WERI-Rb-1 (cell line): ENCODE results near the gene SECISBP2.

Experiments used
- DNase-seq: peaks from one replicate; pipeline ENCODE4 v3.0.0-alpha.2; 2020
- H3K27ac ChIP-seq: fragments of 250-450 bp; sonication (Bioruptor Pico); 2 replicates; pipeline ENCODE4 v1.5.1; 2020; ENCODE audit warnings: mild to moderate bottlenecking, moderate library complexity
- H3K27me3 ChIP-seq: fragments of 250-450 bp; sonication (Bioruptor Pico); 2 replicates; pipeline ENCODE4 v1.5.1; 2021; ENCODE audit warnings: mild to moderate bottlenecking, low read depth, moderate library complexity; ENCODE audit not compliant: insufficient read depth, severe bottlenecking
- H3K36me3 ChIP-seq: fragments of 250-450 bp; sonication (Bioruptor Pico); 2 replicates; pipeline ENCODE4 v1.5.1; 2020; ENCODE audit warnings: mild to moderate bottlenecking, moderate library complexity
- H3K4me3 ChIP-seq: 2 replicates; pipeline ENCODE4 v1.5.1; 2011; ENCODE audit warnings: low read depth, mild to moderate bottlenecking, control low read depth, low read length
- H3K9me3 ChIP-seq: fragments of 250-450 bp; sonication (Bioruptor Pico); 2 replicates; pipeline ENCODE4 v1.5.1; 2021; ENCODE audit warnings: mild to moderate bottlenecking, moderate library complexity; ENCODE audit not compliant: severe bottlenecking
- CTCF ChIP-seq: IDR thresholded peaks from 2 replicates; pipeline ENCODE4 v1.5.1; 2011; ENCODE audit warnings: low read depth, mild to moderate bottlenecking, control low read depth, inconsistent platforms, low read length

SECISBP2 gene

GRCh38 chr9:89352874-89353649 lies 34.8 kb downstream of the SECISBP2 start:
- DNase-seq = no peak
- no peak for TF ChIP-seq CTCF
- Histone ChIP-seq H3K27ac (no peak overlapping the region), H3K9me3 (no peaks in the 10 kb centered on the region), H3K36me3 (peaks cover 80% of the 10 kb centered on the region), H3K27me3 (no peaks in the 10 kb centered on the region), H3K4me3 (no peak overlapping the region)

DNA sequence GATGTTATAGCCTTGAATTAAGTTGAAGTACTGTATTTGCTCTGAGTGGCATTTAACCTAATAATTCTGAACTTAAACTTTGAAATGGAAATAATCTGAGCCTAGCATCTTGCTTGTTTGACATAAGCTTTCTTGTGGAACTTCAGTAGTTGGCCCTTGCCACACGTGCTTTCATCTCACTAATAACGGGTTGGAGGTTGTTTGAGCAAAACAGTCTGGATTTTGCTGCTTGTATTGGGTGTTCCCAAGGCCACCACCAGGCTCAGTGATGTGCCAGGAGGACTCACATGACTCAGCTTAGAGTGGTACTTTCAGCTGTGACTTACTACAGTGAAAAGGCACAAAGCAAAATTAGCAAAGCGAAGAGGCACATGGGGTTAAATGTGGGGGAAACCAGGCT lies 35.7 kb downstream of the SECISBP2 start:
- no peaks in the 10 kb centered on the region for H3K27me3 ChIP-seq
- peaks cover 78% of the 10 kb centered on the region for H3K36me3 ChIP-seq
- TF ChIP-seq CTCF = no peak
- no peak overlapping the region for H3K4me3 ChIP-seq
- no peak for DNase-seq
- no peak overlapping the region for H3K27ac ChIP-seq
- H3K9me3 ChIP-seq = no peaks in the 10 kb centered on the region

DNA sequence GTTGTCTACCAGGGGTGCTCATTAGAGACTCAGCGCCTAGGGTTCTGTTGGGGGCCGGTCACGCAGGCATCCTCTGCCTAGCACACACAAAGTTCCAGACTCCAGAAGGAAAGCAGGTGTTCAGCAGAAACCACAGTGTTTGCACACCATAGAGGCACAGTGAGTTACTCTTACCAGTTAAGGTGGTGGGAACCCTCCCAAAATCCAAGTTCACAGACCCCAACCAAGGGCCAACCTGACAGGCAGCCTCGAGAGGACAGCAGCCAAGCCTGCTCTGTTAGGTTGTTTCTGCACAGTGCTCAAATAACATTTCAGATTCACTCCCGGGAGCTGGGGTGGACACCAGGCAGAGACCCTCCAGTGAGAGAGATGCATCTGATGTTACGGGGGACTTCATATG lies 36.2 kb downstream of the SECISBP2 start:
- Histone ChIP-seq H3K9me3 (no peaks in the 10 kb centered on the region), H3K27ac (no peak overlapping the region), H3K27me3 (no peaks in the 10 kb centered on the region), H3K4me3 (no peak overlapping the region), H3K36me3 (peaks cover 77% of the 10 kb centered on the region)
- no peak for DNase-seq
- no peak for TF ChIP-seq CTCF

DNA sequence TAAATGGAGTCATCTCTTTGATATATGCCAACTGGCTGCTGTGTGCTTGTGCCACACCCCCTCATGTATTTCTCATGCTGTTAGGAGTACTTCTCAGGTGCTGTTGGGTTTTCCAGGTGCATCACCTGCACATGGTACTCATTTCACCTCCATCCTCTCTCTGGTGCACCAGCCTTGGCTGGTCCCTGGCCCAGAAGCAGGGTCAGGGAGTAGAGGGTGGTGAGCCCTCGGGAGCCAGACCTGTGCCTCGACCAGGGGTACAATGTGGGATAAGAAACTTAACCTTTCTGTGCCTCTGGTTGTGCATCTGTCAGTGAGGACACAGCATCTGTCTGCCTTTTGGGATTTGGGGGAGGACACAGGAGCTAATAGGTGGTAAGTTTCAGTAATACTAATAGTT lies 38.5 kb downstream of the SECISBP2 start:
- no peaks in the 10 kb centered on the region for H3K27me3 ChIP-seq
- H3K27ac ChIP-seq = no peak overlapping the region
- no peaks in the 10 kb centered on the region for H3K9me3 ChIP-seq
- no peak overlapping the region for H3K4me3 ChIP-seq
- TF ChIP-seq CTCF = no peak
- H3K36me3 ChIP-seq = peaks cover 69% of the 10 kb centered on the region
- DNase-seq = no peak

- no peak for DNase-seq
- H3K4me3 ChIP-seq = no peak overlapping the region
- H3K9me3 ChIP-seq = no peaks in the 10 kb centered on the region
- TF ChIP-seq CTCF = no peak
- no peaks in the 10 kb centered on the region for H3K27me3 ChIP-seq
- no peak overlapping the region for H3K27ac ChIP-seq
- H3K36me3 ChIP-seq = peaks cover 67% of the 10 kb centered on the region
Measured at GRCh38 chr9:89357331-89358197, 39.3 kb downstream of the SECISBP2 start.
